HFF-Myc (cell line): ENCODE data around the gene SLC25A29.

Experiments
- DNase-seq: peaks from one replicate; pipeline ENCODE4 v3.0.0-alpha.2; 2011; ENCODE audit warnings: low read depth; ENCODE audit errors: extremely low read depth
- H3K4me3 ChIP-seq: replicated peaks from 2 replicates; pipeline ENCODE4 v1.5.1; 2011; ENCODE audit warnings: low read depth, mild to moderate bottlenecking, control low read depth, low read length
- TF ChIP-seq, protein P1 (sequence below): IDR thresholded peaks from 2 replicates; pipeline ENCODE4 v1.5.1; 2012; ENCODE audit warnings: mild to moderate bottlenecking, low read depth, low read length, control low read depth; ENCODE audit errors: missing control alignments

SLC25A29 gene

GRCh38 chr14:100282083-100282350 is 24.2 kb downstream of the SLC25A29 start:
- TF ChIP-seq, protein P1, sequence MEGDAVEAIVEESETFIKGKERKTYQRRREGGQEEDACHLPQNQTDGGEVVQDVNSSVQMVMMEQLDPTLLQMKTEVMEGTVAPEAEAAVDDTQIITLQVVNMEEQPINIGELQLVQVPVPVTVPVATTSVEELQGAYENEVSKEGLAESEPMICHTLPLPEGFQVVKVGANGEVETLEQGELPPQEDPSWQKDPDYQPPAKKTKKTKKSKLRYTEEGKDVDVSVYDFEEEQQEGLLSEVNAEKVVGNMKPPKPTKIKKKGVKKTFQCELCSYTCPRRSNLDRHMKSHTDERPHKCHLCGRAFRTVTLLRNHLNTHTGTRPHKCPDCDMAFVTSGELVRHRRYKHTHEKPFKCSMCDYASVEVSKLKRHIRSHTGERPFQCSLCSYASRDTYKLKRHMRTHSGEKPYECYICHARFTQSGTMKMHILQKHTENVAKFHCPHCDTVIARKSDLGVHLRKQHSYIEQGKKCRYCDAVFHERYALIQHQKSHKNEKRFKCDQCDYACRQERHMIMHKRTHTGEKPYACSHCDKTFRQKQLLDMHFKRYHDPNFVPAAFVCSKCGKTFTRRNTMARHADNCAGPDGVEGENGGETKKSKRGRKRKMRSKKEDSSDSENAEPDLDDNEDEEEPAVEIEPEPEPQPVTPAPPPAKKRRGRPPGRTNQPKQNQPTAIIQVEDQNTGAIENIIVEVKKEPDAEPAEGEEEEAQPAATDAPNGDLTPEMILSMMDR = no peak
- no peak for DNase-seq
- H3K4me3 ChIP-seq = no peak overlapping the region

GRCh38 chr14:100281286-100282082 is 24.8 kb downstream of the SLC25A29 start:
- DNase-seq = no peak
- no peak overlapping the region for H3K4me3 ChIP-seq
- TF ChIP-seq, protein P1 = no peak

DNA sequence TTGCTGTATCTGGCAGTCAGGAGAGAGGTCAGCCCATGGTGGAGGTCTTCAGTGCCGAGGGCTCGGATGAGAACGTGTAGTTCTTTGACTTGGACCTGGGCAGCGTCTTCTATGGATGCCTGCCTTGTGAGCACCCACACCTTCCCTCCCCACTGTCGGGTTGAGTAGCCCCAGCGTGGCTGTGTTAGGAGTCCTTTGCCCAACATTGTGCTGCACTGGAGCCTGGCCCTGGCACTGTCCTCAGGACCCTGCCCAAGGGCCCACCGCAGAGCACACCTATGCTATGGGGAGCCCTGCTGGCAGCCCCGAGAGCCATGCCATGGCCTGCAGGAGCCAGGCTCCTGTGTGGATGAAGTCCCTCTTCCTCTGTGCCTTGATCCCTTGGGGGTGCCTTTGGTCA is 26.7 kb downstream of the SLC25A29 start:
- TF ChIP-seq, protein P1 = no peak
- DNase-seq = no peak
- no peak overlapping the region for H3K4me3 ChIP-seq

GRCh38 chr14:100279133-100279532 is 27.1 kb downstream of the SLC25A29 start:
- TF ChIP-seq, protein P1 = no peak
- no peak overlapping the region for H3K4me3 ChIP-seq
- DNase-seq = no peak

DNA sequence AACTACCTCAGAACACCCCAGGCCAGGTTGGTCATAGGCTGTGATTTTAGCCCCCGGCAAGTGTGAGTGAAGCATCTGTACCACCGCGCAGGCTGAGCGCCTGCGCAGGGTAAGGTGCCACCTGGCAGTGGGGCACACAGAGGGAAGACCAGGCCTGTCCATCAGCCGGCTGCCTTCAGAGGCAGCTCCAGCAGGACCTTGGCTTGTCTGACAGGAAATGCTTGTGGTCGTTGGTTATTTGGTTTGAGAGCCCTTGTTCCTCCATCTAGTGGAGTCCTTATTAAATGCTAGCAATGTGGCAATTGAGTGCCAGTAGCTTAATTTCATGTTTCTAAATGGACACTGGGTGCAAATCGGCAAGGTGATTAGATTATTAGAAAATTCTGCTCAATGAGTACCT is 27.5 kb downstream of the SLC25A29 start:
- TF ChIP-seq, protein P1 = no peak
- H3K4me3 ChIP-seq = no peak overlapping the region
- peak; percentile 16 for DNase-seq

GRCh38 chr14:100275214-100275613 is 31.0 kb downstream of the SLC25A29 start:
- TF ChIP-seq, protein P1 = no peak
- DNase-seq = no peak
- H3K4me3 ChIP-seq = no peak overlapping the region

DNA sequence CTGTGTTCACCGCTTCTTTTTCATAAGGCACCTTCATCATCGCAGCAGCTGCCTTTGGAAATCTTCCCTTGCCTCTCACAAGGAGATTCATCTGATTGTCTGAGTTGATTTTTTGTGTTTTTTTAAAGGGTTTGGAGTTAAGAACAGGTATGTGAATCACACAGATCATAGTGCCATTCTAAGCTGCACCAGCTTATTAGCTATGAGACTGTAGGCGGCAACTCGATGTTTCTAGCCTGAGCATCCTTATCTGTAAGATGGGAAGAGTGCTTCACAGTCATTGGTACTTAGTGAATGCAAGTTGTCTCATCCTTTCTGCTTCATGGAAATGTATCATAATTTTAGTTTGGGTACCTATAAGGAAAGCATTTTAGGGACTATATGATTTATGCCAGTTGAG is 32.0 kb downstream of the SLC25A29 start:
- TF ChIP-seq, protein P1 = no peak
- no peak overlapping the region for H3K4me3 ChIP-seq
- no peak for DNase-seq
